ENCODE data around the gene GPX4. TPM values are rescaled to one million over a fixed set of nuclear protein-coding genes. Genes with fewer than 3 reads are reported as not detected.
A peak's percentile ranks its signal among the peaks of the same experiment; 100 is the strongest.

Gene GPX4
- total and polyA plus RNA-seq, 9 of the 15 experiments (the other 6 are each of a cell fraction or from before 2014, with no cell fraction given) = 61.4 to 661 (median 349) TPM

GRCh38 chr19:1067341-1067957 lies 36.3 kb upstream of the GPX4 start:
- Histone ChIP-seq H3K9me3 (replicated peaks; ENCODE audit: control insufficient read depth, insufficient read depth, low read depth, low read length) (no peaks in the 10 kb centered on the region), H3K27ac (ENCODE audit: extremely low read depth, low read depth, low read length) (no peak overlapping the region), H3K36me3 (ENCODE audit: control insufficient read depth, insufficient read depth, low read length) (peaks cover 5% of the 10 kb centered on the region; the same call in 2 of the 3 replicates), H2AFZ (ENCODE audit: low read depth, low read length) (peak overlapping the region; percentile 41; the same call in 1 of the 2 replicates), H4K20me1 (replicated peaks; ENCODE audit: control insufficient read depth, insufficient read depth, low read length) (no peaks in the 10 kb centered on the region), H3K4me3 (peak overlapping the region; percentile 40), H3K4me1 (replicated peaks in 1 of 2; ENCODE audit: control insufficient read depth in 2 of 2, insufficient read depth in 2 of 2, low read length in 2 of 2) (peaks cover 9 to 84% of the 10 kb centered on the region in 2 experiments), H3K9ac (ENCODE audit: insufficient read depth in 1 of 2, low read depth in 2 of 2, low read length in 2 of 2) (peak overlapping the region; percentile 16 to 90; a peak in 3 of 4 replicates), H3K27me3 (ENCODE audit: control insufficient read depth in 2 of 2, insufficient read depth in 2 of 2, low read length in 2 of 2) (no peaks in the 10 kb centered on the region), H3K79me2 (ENCODE audit: control insufficient read depth, insufficient read depth, low read length) (no peaks in the 10 kb centered on the region), H3K9me1 (ENCODE audit: control insufficient read depth, insufficient read depth, low read length) (no peaks in the 10 kb centered on the region), H3K4me2 (ENCODE audit: insufficient read depth, low read length) (peak overlapping the region; percentile 72)
- CTCF ChIA-PET (ENCODE audit: low intra/inter-chr PET ratio) = no interaction called here
- WGBS (ENCODE audit: insufficient coverage, low coverage, missing lambda C conversion rate) = 6% methylated on average over 15 of the region's 38 CpGs
- POLR2A ChIA-PET = interaction anchor here (0.6 to 1.9 kb wide), 11 partner anchors 8 to 202 kb away, joined by 3 to 6 read pairs (median 3); partner anchors contain the start of genes ABCA7, CIRBP and RNU6-2
- BruUV-seq (replicated peaks) = no TSS peak
- ATAC-seq = peak; percentile 14
- DNase-seq (ENCODE audit: extremely low read depth in 1 of 4, low spot score in 3 of 4) = peak in 3 of 4 experiments; percentile 32 to 48 (median 46)
- intact Hi-C loops (cut with micrococcal nuclease) = no loop called here
- in situ Hi-C loops (cut with MboI) = no loop called here
- FAIRE-seq = no peak
- TF ChIP-seq, protein P1, sequence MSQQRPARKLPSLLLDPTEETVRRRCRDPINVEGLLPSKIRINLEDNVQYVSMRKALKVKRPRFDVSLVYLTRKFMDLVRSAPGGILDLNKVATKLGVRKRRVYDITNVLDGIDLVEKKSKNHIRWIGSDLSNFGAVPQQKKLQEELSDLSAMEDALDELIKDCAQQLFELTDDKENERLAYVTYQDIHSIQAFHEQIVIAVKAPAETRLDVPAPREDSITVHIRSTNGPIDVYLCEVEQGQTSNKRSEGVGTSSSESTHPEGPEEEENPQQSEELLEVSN (IDR thresholded peaks at IDR 0.05; ENCODE audit: borderline replicate concordance in 1 of 2, extremely low read depth in 1 of 2, insufficient read depth in 1 of 2, insufficient read length in 1 of 2, low read depth in 1 of 2, low read length in 1 of 2, poor library complexity in 1 of 2, severe bottlenecking in 1 of 2) = peak in 1 of 2 experiments; percentile 9
- no peak for TF ChIP-seq ZNF354B (CRISPR knock-in tag; IDR thresholded peaks at IDR 0.05)
- TF ChIP-seq RBM22 (IDR thresholded peaks at IDR 0.05; ENCODE audit: low read depth, low read length, poor library complexity, severe bottlenecking) = peak; percentile 36
- no peak for TF ChIP-seq NFYB (IDR thresholded peaks at IDR 0.05; ENCODE audit: extremely low read depth, insufficient read length)
- TF ChIP-seq, protein P2, sequence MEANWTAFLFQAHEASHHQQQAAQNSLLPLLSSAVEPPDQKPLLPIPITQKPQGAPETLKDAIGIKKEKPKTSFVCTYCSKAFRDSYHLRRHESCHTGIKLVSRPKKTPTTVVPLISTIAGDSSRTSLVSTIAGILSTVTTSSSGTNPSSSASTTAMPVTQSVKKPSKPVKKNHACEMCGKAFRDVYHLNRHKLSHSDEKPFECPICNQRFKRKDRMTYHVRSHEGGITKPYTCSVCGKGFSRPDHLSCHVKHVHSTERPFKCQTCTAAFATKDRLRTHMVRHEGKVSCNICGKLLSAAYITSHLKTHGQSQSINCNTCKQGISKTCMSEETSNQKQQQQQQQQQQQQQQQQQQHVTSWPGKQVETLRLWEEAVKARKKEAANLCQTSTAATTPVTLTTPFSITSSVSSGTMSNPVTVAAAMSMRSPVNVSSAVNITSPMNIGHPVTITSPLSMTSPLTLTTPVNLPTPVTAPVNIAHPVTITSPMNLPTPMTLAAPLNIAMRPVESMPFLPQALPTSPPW (CRISPR knock-in tag; IDR thresholded peaks at IDR 0.05) = 0 out of 2 replicates have a peak, but pooled peaks have one; percentile 23
- peak; percentile 23; the same call in 1 of the 2 replicates for TF ChIP-seq ETS1 (conservative IDR thresholded peaks at IDR 0.05; ENCODE audit: control insufficient read depth, low read depth, low read length)
- 0 out of 4 replicates have a peak, but pooled peaks of 1 of the 2 experiments have one; percentile 11 for TF ChIP-seq MNT (conservative IDR thresholded peaks at IDR 0.05)
- peak; percentile 19; the same call in 1 of the 2 replicates for TF ChIP-seq RBFOX2 (IDR thresholded peaks at IDR 0.05; ENCODE audit: low read depth, low read length)
- peak in 1 of 2 experiments; percentile 50; a peak in 1 of 4 replicates for TF ChIP-seq MAZ (CRISPR knock-in tag; conservative IDR thresholded peaks at IDR 0.05 in 1 of 2, IDR thresholded peaks at IDR 0.05 in 1 of 2)
- TF ChIP-seq ATF1 (CRISPR knock-in tag; IDR thresholded peaks at IDR 0.05) = no peak
- TF ChIP-seq ATF1 (tag; IDR thresholded peaks at IDR 0.05) = 0 out of 2 replicates have a peak, but pooled peaks have one; percentile 29
- no peak for TF ChIP-seq TGIF2 (CRISPR knock-in tag; IDR thresholded peaks at IDR 0.05)
- no peak for TF ChIP-seq ZNF133 (CRISPR knock-in tag; IDR thresholded peaks at IDR 0.05)
